LNCAP (cell line): Measurements from ENCODE around the gene COMMD2.

ENCODE experiments used
- CTCF ChIP-seq: fragments of 450-650 bp; IDR thresholded peaks from 2 replicates; pipeline ENCODE4 v1.5.1; 2017; ENCODE audit warnings: mild to moderate bottlenecking

The COMMD2 gene

GRCh38 chr3:149736953-149737205 is 15.4 kb downstream of the COMMD2 start:
- no peak for TF ChIP-seq CTCF

GRCh38 chr3:149736175-149736952 is 15.9 kb downstream of the COMMD2 start:
- TF ChIP-seq CTCF = no peak

GRCh38 chr3:149732234-149732633 is 20.1 kb downstream of the COMMD2 start:
- TF ChIP-seq CTCF = no peak

- no peak for TF ChIP-seq CTCF
Observed at GRCh38 chr3:149727656-149728055, 24.6 kb downstream of the COMMD2 start.

GRCh38 chr3:149726716-149727407 is 25.4 kb downstream of the COMMD2 start:
- TF ChIP-seq CTCF = no peak

GRCh38 chr3:149723781-149724180 is 28.5 kb downstream of the COMMD2 start:
- TF ChIP-seq CTCF = no peak

- TF ChIP-seq CTCF = no peak
Observed at GRCh38 chr3:149720918-149721317, 31.4 kb downstream of the COMMD2 start.
